Fibroblast of lung (primary cell): Measurements from ENCODE around the gene MFAP4. TPM values are rescaled to one million over a fixed set of nuclear protein-coding genes. Genes with fewer than 3 reads are reported as not detected.
A peak's percentile ranks its signal among the peaks of the same experiment; 100 is the strongest.

Source experiments
- DNase-seq, 2 donors: peaks; one replicate each; pipeline versions ENCODE4 v3.0.0 to v3.0.0-alpha.2; 2010; ENCODE audit warnings: low read depth in 2 of 2
- H2AFZ ChIP-seq: 2 replicates; pipeline ENCODE4 v1.5.1; 2012; ENCODE audit warnings: low read length, control low read depth, inconsistent platforms
- H3K27ac ChIP-seq: 2 replicates; pipeline ENCODE4 v1.5.1; 2011; ENCODE audit warnings: low read length, control low read depth; ENCODE audit not compliant: insufficient read depth
- H3K27me3 ChIP-seq: 2 replicates; pipeline ENCODE4 v1.5.1; 2011; ENCODE audit warnings: mild to moderate bottlenecking, low read length; ENCODE audit not compliant: control insufficient read depth, insufficient read depth
- H3K36me3 ChIP-seq: 2 replicates; pipeline ENCODE4 v1.5.1; 2011; ENCODE audit warnings: low read length; ENCODE audit not compliant: control insufficient read depth, insufficient read depth
- H3K4me1 ChIP-seq: 2 replicates; pipeline ENCODE4 v1.5.1; 2011; ENCODE audit warnings: low read length; ENCODE audit not compliant: control insufficient read depth, insufficient read depth; ENCODE audit errors: extremely low read depth
- H3K4me2 ChIP-seq: 2 replicates; pipeline ENCODE4 v1.5.1; 2011; ENCODE audit warnings: low read length, control low read depth; ENCODE audit not compliant: insufficient read depth; ENCODE audit errors: extremely low read depth
- H3K4me3 ChIP-seq, 4 experiments: fragments of 200-600 bp in 1 of 4; sonication (generic) in 1 of 4; replicated peaks in 1 of 4; 2 replicates each; pipeline ENCODE4 v1.5.1; 2011 to 2016; ENCODE audit warnings: low read length in 4 of 4, low read depth in 3 of 4, mild to moderate bottlenecking in 3 of 4, control low read depth in 2 of 4, inconsistent platforms in 1 of 4, mixed read lengths in 1 of 4; ENCODE audit not compliant: insufficient read depth in 1 of 4; ENCODE audit errors: control extremely low read depth in 1 of 4
- H3K79me2 ChIP-seq: 2 replicates; pipeline ENCODE4 v1.5.1; 2012; ENCODE audit warnings: mild to moderate bottlenecking, low read length, inconsistent platforms; ENCODE audit not compliant: control insufficient read depth, insufficient read depth
- H3K9ac ChIP-seq: 2 replicates; pipeline ENCODE4 v1.5.1; 2011; ENCODE audit warnings: mild to moderate bottlenecking, low read length, control low read depth; ENCODE audit not compliant: insufficient read depth
- H3K9me3 ChIP-seq: 2 replicates; pipeline ENCODE4 v1.5.1; 2012; ENCODE audit warnings: low read depth, low read length; ENCODE audit not compliant: control insufficient read depth, insufficient read depth
- H4K20me1 ChIP-seq: 2 replicates; pipeline ENCODE4 v1.5.1; 2011; ENCODE audit warnings: low read length; ENCODE audit not compliant: control insufficient read depth, insufficient read depth; ENCODE audit errors: extremely low read depth
- EZH2 ChIP-seq: IDR thresholded peaks from 2 replicates; pipeline ENCODE4 v1.5.1; 2012; ENCODE audit warnings: low read length, control low read depth, mild to moderate bottlenecking; ENCODE audit errors: missing control alignments
- polyA plus RNA-seq, 2 donors: library from polyadenylated mRNA; depleted of rRNA in 1 of 2; stranded (reverse) in 1 of 2; unstranded in 1 of 2; fragments of >200 nt; gene quantifications; 2 replicates each; pipeline ENCODE4 v1.2.1, GENCODE V29; 2011 to 2012; ENCODE audit warnings: missing spikeins in 1 of 2
- total RNA-seq: library from RNA; depleted of rRNA; stranded (reverse); fragments of >200 nt; gene quantifications from 2 replicates; pipeline ENCODE4 v1.2.1, GENCODE V29; 2014
- TF ChIP-seq, protein P1 (sequence below), 2 donors: IDR thresholded peaks in 1 of 2; conservative IDR thresholded peaks in 1 of 2; 1 replicate in 1 of 2; 2 replicates in 1 of 2; pipeline ENCODE4 v1.5.1; 2011 to 2012; ENCODE audit warnings: low read length in 2 of 2, control low read depth in 1 of 2, inconsistent platforms in 1 of 2, low read depth in 1 of 2, mild to moderate bottlenecking in 1 of 2

Gene MFAP4
- total and polyA plus RNA-seq, 2 donors (not counting 1 experiment from before 2014, with no cell fraction given), result 53.3 to 81.3 TPM

DNA sequence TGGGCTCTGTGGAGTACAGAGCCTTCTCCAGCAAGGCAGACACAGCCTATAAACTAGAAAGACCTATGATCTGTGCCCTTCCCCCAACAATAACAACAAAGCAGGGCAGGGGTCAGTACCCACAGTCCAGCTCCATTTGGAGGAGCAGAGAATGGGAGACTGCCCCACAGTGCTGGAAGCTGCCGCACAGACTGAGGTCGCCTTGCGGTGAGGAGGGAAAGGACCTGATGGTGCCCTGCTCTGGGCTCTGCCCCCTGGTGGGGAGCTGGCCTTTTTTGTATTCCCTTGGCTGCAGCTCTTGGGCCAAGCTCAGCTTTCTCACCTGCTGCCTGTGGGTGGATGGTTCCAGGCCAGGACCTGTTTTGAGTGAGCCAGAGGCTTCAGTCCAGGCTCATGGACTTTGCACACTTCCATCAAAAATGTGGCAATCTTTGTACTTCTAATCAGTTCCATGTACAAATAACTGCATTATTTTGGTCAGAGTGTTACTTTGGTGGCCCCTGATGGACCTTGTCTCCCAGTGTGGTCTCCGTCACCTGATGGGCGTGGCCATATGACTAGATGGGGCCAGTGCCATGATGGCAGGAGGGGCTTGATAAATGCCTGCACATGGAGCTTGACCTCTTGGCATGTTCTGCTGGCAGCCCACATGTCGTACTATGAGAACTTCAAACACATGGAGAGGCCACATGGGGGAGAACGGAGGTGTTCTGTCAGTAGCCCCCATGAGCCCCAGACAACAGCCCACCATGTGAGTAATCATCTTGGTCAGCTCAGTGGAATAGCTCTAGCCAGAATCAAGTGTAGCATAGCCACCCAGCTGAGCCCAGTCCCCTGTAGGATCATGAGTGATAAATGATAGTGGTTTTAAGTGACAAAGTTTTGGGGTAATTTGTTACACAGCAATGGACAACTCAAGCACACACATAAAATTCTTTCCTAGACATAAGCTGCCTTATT is 48.7 kb downstream of the MFAP4 start:
- Histone ChIP-seq H4K20me1 (no peaks in the 10 kb centered on the region), H3K27ac (no peak overlapping the region), H3K27me3 (no peaks in the 10 kb centered on the region), H3K79me2 (no peaks in the 10 kb centered on the region), H3K4me1 (peaks cover 12% of the 10 kb centered on the region), H3K36me3 (peaks cover 11% of the 10 kb centered on the region), H3K9me3 (no peaks in the 10 kb centered on the region), H3K4me2 (no peak overlapping the region), H3K4me3 (no peak overlapping the region), H2AFZ (no peak overlapping the region), H3K9ac (no peak overlapping the region)
- no peak for TF ChIP-seq EZH2
- TF ChIP-seq, protein P1, sequence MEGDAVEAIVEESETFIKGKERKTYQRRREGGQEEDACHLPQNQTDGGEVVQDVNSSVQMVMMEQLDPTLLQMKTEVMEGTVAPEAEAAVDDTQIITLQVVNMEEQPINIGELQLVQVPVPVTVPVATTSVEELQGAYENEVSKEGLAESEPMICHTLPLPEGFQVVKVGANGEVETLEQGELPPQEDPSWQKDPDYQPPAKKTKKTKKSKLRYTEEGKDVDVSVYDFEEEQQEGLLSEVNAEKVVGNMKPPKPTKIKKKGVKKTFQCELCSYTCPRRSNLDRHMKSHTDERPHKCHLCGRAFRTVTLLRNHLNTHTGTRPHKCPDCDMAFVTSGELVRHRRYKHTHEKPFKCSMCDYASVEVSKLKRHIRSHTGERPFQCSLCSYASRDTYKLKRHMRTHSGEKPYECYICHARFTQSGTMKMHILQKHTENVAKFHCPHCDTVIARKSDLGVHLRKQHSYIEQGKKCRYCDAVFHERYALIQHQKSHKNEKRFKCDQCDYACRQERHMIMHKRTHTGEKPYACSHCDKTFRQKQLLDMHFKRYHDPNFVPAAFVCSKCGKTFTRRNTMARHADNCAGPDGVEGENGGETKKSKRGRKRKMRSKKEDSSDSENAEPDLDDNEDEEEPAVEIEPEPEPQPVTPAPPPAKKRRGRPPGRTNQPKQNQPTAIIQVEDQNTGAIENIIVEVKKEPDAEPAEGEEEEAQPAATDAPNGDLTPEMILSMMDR (conservative IDR thresholded peaks at IDR 0.05 in 1 of 2, IDR thresholded peaks at IDR 0.05 in 1 of 2; ENCODE audit: low read depth in 1 of 2, low read length in 2 of 2), result peak; percentile 36 to 60
- peak; percentile 21 to 53 for DNase-seq

GRCh38 chr17:19337712-19338023 is 49.3 kb downstream of the MFAP4 start:
- Histone ChIP-seq H3K4me2 (no peak overlapping the region), H3K4me1 (peaks cover 12% of the 10 kb centered on the region), H3K27me3 (no peaks in the 10 kb centered on the region), H3K4me3 (no peak overlapping the region), H4K20me1 (no peaks in the 10 kb centered on the region), H2AFZ (no peak overlapping the region), H3K9me3 (no peaks in the 10 kb centered on the region), H3K9ac (no peak overlapping the region), H3K79me2 (no peaks in the 10 kb centered on the region), H3K27ac (no peak overlapping the region), H3K36me3 (peaks cover 11% of the 10 kb centered on the region)
- TF ChIP-seq, protein P1 (conservative IDR thresholded peaks at IDR 0.05 in 1 of 2, IDR thresholded peaks at IDR 0.05 in 1 of 2; ENCODE audit: low read depth in 1 of 2, low read length in 2 of 2), result no peak
- no peak for TF ChIP-seq EZH2
- DNase-seq, result peak in 1 of 2 donors; percentile 32

DNA sequence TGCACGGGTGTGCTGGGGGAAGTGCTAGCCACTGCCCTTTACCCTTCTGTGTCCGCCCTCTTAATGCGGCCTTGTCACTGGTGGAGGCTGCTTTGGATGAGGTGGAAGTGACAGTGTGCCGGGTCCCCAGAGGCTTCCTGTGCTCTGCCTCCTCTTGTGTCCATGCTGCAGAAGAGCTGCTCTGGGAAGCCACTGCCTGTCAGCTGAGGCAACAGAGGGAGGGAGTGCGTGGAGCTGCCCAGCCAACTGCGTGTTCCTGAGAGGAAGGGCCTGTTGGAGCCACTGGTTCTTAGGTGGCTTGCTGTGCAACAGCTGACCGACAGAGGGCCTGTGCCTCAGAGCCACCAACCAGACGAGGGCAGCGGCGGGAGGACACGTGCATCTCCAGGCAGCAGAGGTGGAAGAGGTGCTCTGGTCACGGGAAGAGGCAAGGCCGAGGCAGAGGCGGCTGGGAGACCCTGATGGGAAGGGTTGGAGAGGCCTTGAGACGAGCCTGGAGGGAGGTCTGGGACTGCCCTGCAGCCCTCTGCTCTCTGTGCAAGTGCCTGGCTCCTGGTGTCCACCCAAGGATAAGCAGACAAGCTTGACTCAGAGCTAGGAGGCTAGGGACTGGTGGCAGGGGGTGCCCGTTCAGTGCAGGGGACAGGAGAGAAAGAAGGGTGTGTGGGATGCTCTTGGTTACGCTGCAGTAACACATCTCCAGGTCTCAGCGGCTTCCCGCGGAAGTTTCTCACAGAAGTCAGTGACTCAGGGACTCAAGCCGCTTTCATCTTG is 49.9 kb downstream of the MFAP4 start:
- Histone ChIP-seq H3K4me3 (no peak overlapping the region), H3K36me3 (peaks cover 11% of the 10 kb centered on the region), H3K79me2 (no peaks in the 10 kb centered on the region), H3K27me3 (no peaks in the 10 kb centered on the region), H3K27ac (no peak overlapping the region), H4K20me1 (no peaks in the 10 kb centered on the region), H3K4me1 (peaks cover 15% of the 10 kb centered on the region), H3K4me2 (no peak overlapping the region), H3K9me3 (no peaks in the 10 kb centered on the region), H2AFZ (no peak overlapping the region), H3K9ac (peak overlapping the region; percentile 9)
- DNase-seq, result peak in 1 of 2 donors; percentile 20
- TF ChIP-seq, protein P1 (conservative IDR thresholded peaks at IDR 0.05 in 1 of 2, IDR thresholded peaks at IDR 0.05 in 1 of 2; ENCODE audit: low read depth in 1 of 2, low read length in 2 of 2), result peak in 1 of 2 donors; percentile 55
- no peak for TF ChIP-seq EZH2
